HepG2 (cell line): ENCODE results near the gene GPR87. TPM values are rescaled to one million over a fixed set of nuclear protein-coding genes. Genes with fewer than 3 reads are reported as not detected.

Experiments used
- ATAC-seq: fragments of 200-7000 bp; cut with Tn5 transposase; 3 replicates; pipeline ENCODE4 v1.9.1; 2020; ENCODE audit warnings: mild to moderate bottlenecking, moderate library complexity
- BruUV-seq: library from RNA; stranded (reverse); fragments of 400-500 nt; replicated peaks from 2 replicates; lab custom pipeline; 2021; lab: Mats Ljungman, UMichigan
- CTCF ChIA-PET: fragments of 300-600 bp; formaldehyde crosslinking; extraction: SDS; loops from one replicate; lab custom pipeline; 2021; ENCODE audit warnings: low total read pairs, inconsistent platforms, low intra/inter-chr PET ratio; lab: Yijun Ruan, JAX
- POLR2A ChIA-PET: fragments of 350-600 bp; sonication (Branson Sonifier 250); formaldehyde crosslinking; loops from one replicate; lab custom pipeline; 2020; ENCODE audit warnings: antibody characterized with exemption, inconsistent platforms; lab: Yijun Ruan, JAX
- DNase-seq: peaks from one replicate; pipeline ENCODE4 v3.0.0-alpha.2; 2015; ENCODE audit warnings: low spot score
- FAIRE-seq: peaks from 3 replicates; lab custom pipeline; 2011; peaks lifted over from hg19 to GRCh38; lab: Jason Lieb, UNC
- H2AFZ ChIP-seq: one replicate; pipeline ENCODE4 v1.6.1; 2011; ENCODE audit warnings: low read length, inconsistent platforms
- H3K27ac ChIP-seq: fragments of 300-600 bp; 3 replicates; pipeline ENCODE4 v1.8.0; 2011; ENCODE audit warnings: mixed run types, mild to moderate bottlenecking, mixed read lengths, low read length, inconsistent platforms; ENCODE audit not compliant: insufficient read depth; ENCODE audit errors: extremely low read length
- H3K27me3 ChIP-seq, 2 experiments: fragments of 200-600 bp in 1 of 2; 2 replicates in 1 of 2; 3 replicates in 1 of 2; pipeline versions ENCODE4 v1.6.0 to v1.8.0; 2011; ENCODE audit warnings: low read length in 2 of 2, mild to moderate bottlenecking in 2 of 2, moderate library complexity in 2 of 2, inconsistent platforms in 1 of 2; ENCODE audit not compliant: insufficient read depth in 2 of 2, control insufficient read depth in 1 of 2
- H3K36me3 ChIP-seq, 2 experiments: fragments of 200-600 bp in 1 of 2; replicated peaks in 1 of 2; 2 replicates in 1 of 2; 3 replicates in 1 of 2; pipeline versions ENCODE4 v1.5.1 to v1.8.0; 2011; ENCODE audit warnings: low read length in 2 of 2, inconsistent platforms in 1 of 2; ENCODE audit not compliant: insufficient read depth in 2 of 2, control insufficient read depth in 1 of 2
- H3K4me1 ChIP-seq: 2 replicates; pipeline ENCODE4 v1.5.1; 2012; ENCODE audit warnings: low read length, inconsistent platforms; ENCODE audit not compliant: insufficient read depth
- H3K4me2 ChIP-seq: 2 replicates; pipeline ENCODE4 v1.6.0; 2011; ENCODE audit warnings: low read depth, low read length, inconsistent platforms
- H3K4me3 ChIP-seq, 3 experiments: fragments of 200-600 bp in 1 of 3; sonication (generic), shearing (Covaris generic) in 1 of 3; replicated peaks in 1 of 3; 2 replicates each; pipeline ENCODE4 v1.5.1; 2011 to 2016; ENCODE audit warnings: low read length in 3 of 3, inconsistent platforms in 2 of 3, low read depth in 2 of 3, mild to moderate bottlenecking in 2 of 3, control low read depth in 1 of 3, mixed read lengths in 1 of 3; ENCODE audit not compliant: insufficient read depth in 1 of 3
- H3K79me2 ChIP-seq: one replicate; pipeline ENCODE4 v1.6.1; 2011; ENCODE audit warnings: low read length, inconsistent platforms; ENCODE audit not compliant: insufficient read depth
- H3K9ac ChIP-seq: 2 replicates; pipeline ENCODE4 v1.6.0; 2011; ENCODE audit warnings: mild to moderate bottlenecking, low read depth, low read length, inconsistent platforms; ENCODE audit not compliant: insufficient read depth
- H3K9me3 ChIP-seq: 2 replicates; pipeline ENCODE4 v1.5.1; 2012; ENCODE audit warnings: mild to moderate bottlenecking, low read length
- H4K20me1 ChIP-seq: 2 replicates; pipeline ENCODE4 v1.6.0; 2011; ENCODE audit warnings: inconsistent platforms, mild to moderate bottlenecking, low read length, moderate library complexity; ENCODE audit not compliant: insufficient read depth
- KDM1A ChIP-seq: IDR thresholded peaks from 2 replicates; pipeline ENCODE4 v1.6.1; 2016; ENCODE audit warnings: missing compliant biosample characterization
- NFIC ChIP-seq: IDR thresholded peaks from 2 replicates; pipeline ENCODE4 v1.6.1; 2012; ENCODE audit warnings: mild to moderate bottlenecking, low read length, inconsistent platforms
- RBFOX2 ChIP-seq: fragments of 200-400 bp; formaldehyde crosslinking; IDR thresholded peaks from 2 replicates; pipeline ENCODE4 v1.6.1; 2017; ENCODE audit warnings: low read depth, mild to moderate bottlenecking, low read length
- SP2 ChIP-seq: sonication (generic); formaldehyde crosslinking; IDR thresholded peaks from 2 replicates; pipeline ENCODE4 v1.5.1; 2020; ENCODE audit warnings: mild to moderate bottlenecking, missing genetic modification reagents
- SRY ChIP-seq: sonication (generic); formaldehyde crosslinking; IDR thresholded peaks from 2 replicates; pipeline ENCODE4 v1.8.0; 2022; ENCODE audit warnings: mild to moderate bottlenecking, missing genetic modification reagents
- ZFP41 ChIP-seq: sonication (generic); formaldehyde crosslinking; IDR thresholded peaks from 2 replicates; pipeline ENCODE4 v1.4.0; 2020; ENCODE audit warnings: mild to moderate bottlenecking, missing genetic modification reagents, borderline replicate concordance
- ZFP82 ChIP-seq: sonication (generic); formaldehyde crosslinking; IDR thresholded peaks from 2 replicates; pipeline ENCODE4 v1.5.1; 2020; ENCODE audit warnings: mild to moderate bottlenecking, missing genetic modification reagents, borderline replicate concordance
- ZNF30 ChIP-seq: sonication (generic); formaldehyde crosslinking; IDR thresholded peaks from 2 replicates; pipeline ENCODE4 v1.5.0; 2020; ENCODE audit warnings: mild to moderate bottlenecking, missing genetic modification reagents
- ZNF431 ChIP-seq: sonication (generic); formaldehyde crosslinking; IDR thresholded peaks from 2 replicates; pipeline ENCODE4 v1.9.0; 2022; ENCODE audit warnings: missing genetic modification reagents, low read depth, mild to moderate bottlenecking, borderline replicate concordance
- ZNF501 ChIP-seq: sonication (generic); formaldehyde crosslinking; IDR thresholded peaks from 2 replicates; pipeline ENCODE4 v1.5.1; 2020; ENCODE audit warnings: mild to moderate bottlenecking, moderate library complexity, missing genetic modification reagents
- WGBS: methylation state at CpG from one replicate; pipeline ENCODE4 v1.1.6; 2017; ENCODE audit warnings: low lambda C conversion rate; 5-methylcytosine and 5-hydroxymethylcytosine counted together
- in situ Hi-C: cut with HindIII; loops from 2 replicates; pipeline ENCODE4 v1.10.0; 2017; ENCODE audit warnings: low pct_unique_long_range_greater_than_20kb; ENCODE audit not compliant: extremely low pct_ligation_motif_present
- intact Hi-C: fragments of 100-400 bp; cut with micrococcal nuclease; formaldehyde crosslinking; loops from one replicate; pipeline ENCODE4 v1.10.0; 2022; ENCODE audit not compliant: unreplicated experiment
- polyA plus RNA-seq, 8 experiments: library from polyadenylated mRNA; depleted of rRNA in 3 of 8; stranded (reverse) in 7 of 8; unstranded in 1 of 8; fragments of >200 nt; fragmentation: Illumina TruSeq in 4 of 8; extraction: Trizol in 4 of 8; gene quantifications; 2 replicates each; pipeline versions ENCODE4 v1.2.1 to v1.2.3, GENCODE V29; 2011 to 2016; ENCODE audit warnings: low read depth in 4 of 8, missing spikeins in 1 of 8, mixed read lengths in 1 of 8; ENCODE audit not compliant: insufficient read depth in 1 of 8
- total RNA-seq, 5 experiments: library from RNA; depleted of rRNA; stranded (reverse); fragments of >200 nt; fragmentation: Illumina TruSeq; extraction: Trizol; gene quantifications; 2 replicates each; pipeline ENCODE4 v1.2.3, GENCODE V29; 2016; ENCODE audit warnings: low read depth in 1 of 5

GPR87 gene
- total and polyA plus RNA-seq, 2 of the 13 experiments (the other 11 are each of a cell fraction or from before 2014, with no cell fraction given) = not detected

- no peak for TF ChIP-seq ZNF501 (CRISPR knock-in tag)
- TF ChIP-seq RBFOX2 = no peak
- no peak for TF ChIP-seq KDM1A (CRISPR knock-in tag)
Measured at GRCh38 chr3:151351648-151352047, 35.0 kb upstream of the GPR87 start (continued).

GRCh38 chr3:151351219-151351618, 34.6 kb upstream of the GPR87 start:
- no TSS peak for BruUV-seq
- Histone ChIP-seq H3K4me3 (no peak overlapping the region), H3K4me2 (no peak overlapping the region), H3K79me2 (no peaks in the 10 kb centered on the region), H2AFZ (no peak overlapping the region), H3K27ac (no peak overlapping the region), H3K9me3 (no peaks in the 10 kb centered on the region), H3K9ac (no peak overlapping the region), H3K27me3 (no peaks in the 10 kb centered on the region), H3K4me1 (no peaks in the 10 kb centered on the region), H4K20me1 (no peaks in the 10 kb centered on the region), H3K36me3 (no peaks in the 10 kb centered on the region)
- 79% methylated on average over 1 of the region's 1 CpG for WGBS
- TF ChIP-seq ZFP41 (CRISPR knock-in tag) = no peak
- no peak for TF ChIP-seq SRY (CRISPR knock-in tag)
- no peak for TF ChIP-seq NFIC
- no peak for TF ChIP-seq ZNF431 (CRISPR knock-in tag)
- TF ChIP-seq ZFP82 = no peak
- TF ChIP-seq ZNF30 (CRISPR knock-in tag) = no peak
- TF ChIP-seq SP2 (CRISPR knock-in tag) = no peak
- no peak for DNase-seq
- intact Hi-C loops (no loop called here), in situ Hi-C loops (no loop called here)
- no peak for ATAC-seq
- FAIRE-seq = no peak
- ChIA-PET CTCF (no interaction called here), POLR2A (no interaction called here)
